ENCODE measurements around the gene ADGRG6. TPM values are rescaled to one million over a fixed set of nuclear protein-coding genes. Genes with fewer than 3 reads are reported as not detected.

Gene ADGRG6
- polyA plus RNA-seq, 2 donors, result 6.8 to 7.0 TPM

GRCh38 chr6:142326540-142326939 is 24.7 kb downstream of the ADGRG6 start:
- Histone ChIP-seq H3K4me3 (ENCODE audit: low read depth in 1 of 2, low read length in 2 of 2) (no peak overlapping the region), H3K4me1 (ENCODE audit: control insufficient read depth in 2 of 2, insufficient read depth in 2 of 2, low read length in 1 of 2) (no peaks in the 10 kb centered on the region), H3K36me3 (ENCODE audit: control insufficient read depth in 2 of 2, insufficient read depth in 2 of 2, low read length in 1 of 2) (no peaks in the 10 kb centered on the region), H3K27ac (ENCODE audit: low read depth in 2 of 2, low read length in 1 of 2) (no peak overlapping the region), H3K9me3 (ENCODE audit: control insufficient read depth in 2 of 2, insufficient read depth in 1 of 2, low read depth in 1 of 2, low read length in 1 of 2) (no peaks in the 10 kb centered on the region), H3K27me3 (ENCODE audit: control insufficient read depth in 1 of 2, insufficient read depth in 2 of 2, low read length in 2 of 2) (no peaks in the 10 kb centered on the region)
- WGBS, 2 donors, result 59 to 71% methylated on average over 1 of the region's 1 CpG

GRCh38 chr6:142328070-142328469 is 26.3 kb downstream of the ADGRG6 start:
- H3K4me1 ChIP-seq (ENCODE audit: control insufficient read depth in 2 of 2, insufficient read depth in 2 of 2, low read length in 1 of 2), result no peaks in the 10 kb centered on the region
- no peak overlapping the region for H3K27ac ChIP-seq (ENCODE audit: low read depth in 2 of 2, low read length in 1 of 2)
- H3K4me3 ChIP-seq (ENCODE audit: low read depth in 1 of 2, low read length in 2 of 2), result no peak overlapping the region
- no peaks in the 10 kb centered on the region for H3K9me3 ChIP-seq (ENCODE audit: control insufficient read depth in 2 of 2, insufficient read depth in 1 of 2, low read depth in 1 of 2, low read length in 1 of 2)
- H3K27me3 ChIP-seq (ENCODE audit: control insufficient read depth in 1 of 2, insufficient read depth in 2 of 2, low read length in 2 of 2), result no peaks in the 10 kb centered on the region
- WGBS, 2 donors, result 88 to 94% methylated on average over 2 of the region's 2 CpGs
- no peaks in the 10 kb centered on the region for H3K36me3 ChIP-seq (ENCODE audit: control insufficient read depth in 2 of 2, insufficient read depth in 2 of 2, low read length in 1 of 2)

- Histone ChIP-seq H3K9me3 (ENCODE audit: control insufficient read depth in 2 of 2, insufficient read depth in 1 of 2, low read depth in 1 of 2, low read length in 1 of 2) (no peaks in the 10 kb centered on the region), H3K27ac (ENCODE audit: low read depth in 2 of 2, low read length in 1 of 2) (no peak overlapping the region), H3K27me3 (ENCODE audit: control insufficient read depth in 1 of 2, insufficient read depth in 2 of 2, low read length in 2 of 2) (no peaks in the 10 kb centered on the region), H3K4me1 (ENCODE audit: control insufficient read depth in 2 of 2, insufficient read depth in 2 of 2, low read length in 1 of 2) (no peaks in the 10 kb centered on the region), H3K36me3 (ENCODE audit: control insufficient read depth in 2 of 2, insufficient read depth in 2 of 2, low read length in 1 of 2) (no peaks in the 10 kb centered on the region), H3K4me3 (ENCODE audit: low read depth in 1 of 2, low read length in 2 of 2) (no peak overlapping the region)
- 67 to 74% methylated on average over 3 of the region's 3 CpGs for WGBS, 2 donors
Measured at GRCh38 chr6:142329486-142330113, 27.8 kb downstream of the ADGRG6 start.

- Histone ChIP-seq H3K27ac (ENCODE audit: low read depth in 2 of 2, low read length in 1 of 2) (no peak overlapping the region), H3K9me3 (ENCODE audit: control insufficient read depth in 2 of 2, insufficient read depth in 1 of 2, low read depth in 1 of 2, low read length in 1 of 2) (no peaks in the 10 kb centered on the region), H3K4me1 (ENCODE audit: control insufficient read depth in 2 of 2, insufficient read depth in 2 of 2, low read length in 1 of 2) (no peaks in the 10 kb centered on the region), H3K27me3 (ENCODE audit: control insufficient read depth in 1 of 2, insufficient read depth in 2 of 2, low read length in 2 of 2) (no peaks in the 10 kb centered on the region), H3K4me3 (ENCODE audit: low read depth in 1 of 2, low read length in 2 of 2) (no peak overlapping the region), H3K36me3 (ENCODE audit: control insufficient read depth in 2 of 2, insufficient read depth in 2 of 2, low read length in 1 of 2) (no peaks in the 10 kb centered on the region)
- 54 to 58% methylated on average over 2 of the region's 2 CpGs for WGBS, 2 donors
Measured at GRCh38 chr6:142331075-142331551, 29.3 kb downstream of the ADGRG6 start.

DNA sequence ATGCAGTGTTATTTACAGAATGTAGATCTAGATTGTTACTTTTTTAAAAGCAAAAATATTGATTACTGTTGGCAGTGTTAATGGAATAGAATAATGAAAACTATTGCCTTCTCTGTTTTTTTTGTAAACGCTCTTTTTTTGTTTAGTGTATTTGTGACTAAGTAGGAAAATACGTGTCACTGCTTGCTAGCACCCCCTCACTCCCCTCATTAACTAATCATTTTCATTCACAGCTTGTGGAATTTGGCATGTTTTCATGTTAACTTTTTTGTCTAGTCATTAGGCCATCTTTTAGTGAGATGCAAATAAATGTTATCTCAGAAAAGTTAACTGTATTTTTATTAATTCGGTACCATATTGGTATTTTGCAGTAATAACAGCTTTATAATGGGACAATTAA is 29.8 kb downstream of the ADGRG6 start:
- 67 to 69% methylated on average over 3 of the region's 3 CpGs for WGBS, 2 donors
- Histone ChIP-seq H3K9me3 (ENCODE audit: control insufficient read depth in 2 of 2, insufficient read depth in 1 of 2, low read depth in 1 of 2, low read length in 1 of 2) (no peaks in the 10 kb centered on the region), H3K4me3 (ENCODE audit: low read depth in 1 of 2, low read length in 2 of 2) (no peak overlapping the region), H3K36me3 (ENCODE audit: control insufficient read depth in 2 of 2, insufficient read depth in 2 of 2, low read length in 1 of 2) (no peaks in the 10 kb centered on the region), H3K4me1 (ENCODE audit: control insufficient read depth in 2 of 2, insufficient read depth in 2 of 2, low read length in 1 of 2) (no peaks in the 10 kb centered on the region), H3K27ac (ENCODE audit: low read depth in 2 of 2, low read length in 1 of 2) (no peak overlapping the region), H3K27me3 (ENCODE audit: control insufficient read depth in 1 of 2, insufficient read depth in 2 of 2, low read length in 2 of 2) (no peaks in the 10 kb centered on the region)

DNA sequence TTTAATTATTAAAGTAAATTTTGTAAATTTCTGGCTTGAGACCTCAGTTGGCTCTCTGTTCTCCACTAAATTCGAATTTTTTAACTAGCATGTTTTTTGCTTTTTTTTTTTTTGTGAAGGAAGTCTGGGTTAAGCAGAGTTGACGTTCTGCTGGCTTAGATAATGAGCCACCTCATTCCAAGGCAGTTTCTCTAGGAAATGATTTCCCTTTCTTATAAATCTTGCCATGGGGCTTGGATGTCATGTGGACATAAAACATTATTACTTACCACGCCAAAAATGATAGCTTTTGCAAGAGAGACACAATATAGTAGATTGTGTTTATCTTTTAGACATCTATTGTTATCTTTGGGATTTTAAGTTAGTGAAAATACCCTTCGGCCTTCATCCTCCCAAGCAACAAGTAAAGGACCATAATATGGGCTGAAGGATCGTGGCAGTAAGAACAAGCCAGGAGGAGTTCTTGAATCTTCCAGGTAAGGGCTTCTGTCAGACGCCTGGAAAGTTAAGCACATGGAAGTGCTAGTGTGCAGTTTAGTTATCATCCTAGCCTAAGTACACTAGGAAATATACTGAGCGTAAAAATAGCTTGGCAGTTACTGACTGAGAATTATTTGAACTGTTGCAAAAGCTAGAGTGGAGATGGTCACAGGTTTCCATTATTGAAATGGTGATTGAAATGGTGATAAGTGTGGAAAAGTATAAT is 30.7 kb downstream of the ADGRG6 start:
- WGBS, 2 donors, result 79 to 80% methylated on average over 7 of the region's 7 CpGs
- H3K27ac ChIP-seq (ENCODE audit: low read depth in 2 of 2, low read length in 1 of 2), result no peak overlapping the region

DNA sequence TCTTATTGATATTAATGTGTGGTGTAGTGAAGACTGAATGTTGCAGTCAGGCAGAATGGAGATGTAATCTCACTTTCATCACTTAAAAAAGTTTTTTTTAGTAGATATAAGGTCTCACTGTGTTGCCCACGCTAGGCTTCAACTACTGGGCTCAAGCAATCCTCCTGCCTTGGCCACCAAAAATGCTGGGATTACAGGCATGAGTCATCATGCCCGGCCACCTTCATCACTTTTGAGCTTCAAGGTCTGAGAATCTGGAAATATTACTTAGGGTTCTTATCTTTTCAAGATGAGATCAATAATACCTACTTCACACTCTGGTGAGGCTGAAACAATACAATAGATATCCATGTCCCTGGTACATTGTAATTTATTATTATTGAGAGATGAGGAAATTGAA is 31.6 kb downstream of the ADGRG6 start:
- Histone ChIP-seq H3K4me1 (ENCODE audit: control insufficient read depth in 2 of 2, insufficient read depth in 2 of 2, low read length in 1 of 2) (no peaks in the 10 kb centered on the region), H3K9me3 (ENCODE audit: control insufficient read depth in 2 of 2, insufficient read depth in 1 of 2, low read depth in 1 of 2, low read length in 1 of 2) (no peaks in the 10 kb centered on the region), H3K4me3 (ENCODE audit: low read depth in 1 of 2, low read length in 2 of 2) (no peak overlapping the region), H3K27ac (ENCODE audit: low read depth in 2 of 2, low read length in 1 of 2) (no peak overlapping the region), H3K27me3 (ENCODE audit: control insufficient read depth in 1 of 2, insufficient read depth in 2 of 2, low read length in 2 of 2) (no peaks in the 10 kb centered on the region), H3K36me3 (ENCODE audit: control insufficient read depth in 2 of 2, insufficient read depth in 2 of 2, low read length in 1 of 2) (no peaks in the 10 kb centered on the region)
- 64 to 72% methylated on average over 2 of the region's 2 CpGs for WGBS, 2 donors

More for the DNA sequence above, 30.7 kb downstream of the ADGRG6 start:
- H3K27me3 ChIP-seq (ENCODE audit: control insufficient read depth in 1 of 2, insufficient read depth in 2 of 2, low read length in 2 of 2), result no peaks in the 10 kb centered on the region
- no peaks in the 10 kb centered on the region for H3K9me3 ChIP-seq (ENCODE audit: control insufficient read depth in 2 of 2, insufficient read depth in 1 of 2, low read depth in 1 of 2, low read length in 1 of 2)
- no peaks in the 10 kb centered on the region for H3K36me3 ChIP-seq (ENCODE audit: control insufficient read depth in 2 of 2, insufficient read depth in 2 of 2, low read length in 1 of 2)
- H3K4me3 ChIP-seq (ENCODE audit: low read depth in 1 of 2, low read length in 2 of 2), result no peak overlapping the region
- H3K4me1 ChIP-seq (ENCODE audit: control insufficient read depth in 2 of 2, insufficient read depth in 2 of 2, low read length in 1 of 2), result no peaks in the 10 kb centered on the region

GRCh38 chr6:142334294-142334693 is 32.5 kb downstream of the ADGRG6 start:
- Histone ChIP-seq H3K27ac (ENCODE audit: low read depth in 2 of 2, low read length in 1 of 2) (no peak overlapping the region), H3K27me3 (ENCODE audit: control insufficient read depth in 1 of 2, insufficient read depth in 2 of 2, low read length in 2 of 2) (no peaks in the 10 kb centered on the region), H3K4me3 (ENCODE audit: low read depth in 1 of 2, low read length in 2 of 2) (no peak overlapping the region), H3K4me1 (ENCODE audit: control insufficient read depth in 2 of 2, insufficient read depth in 2 of 2, low read length in 1 of 2) (no peaks in the 10 kb centered on the region), H3K36me3 (ENCODE audit: control insufficient read depth in 2 of 2, insufficient read depth in 2 of 2, low read length in 1 of 2) (no peaks in the 10 kb centered on the region), H3K9me3 (ENCODE audit: control insufficient read depth in 2 of 2, insufficient read depth in 1 of 2, low read depth in 1 of 2, low read length in 1 of 2) (no peaks in the 10 kb centered on the region)
- WGBS, 2 donors, result 67 to 78% methylated on average over 2 of the region's 2 CpGs

DNA sequence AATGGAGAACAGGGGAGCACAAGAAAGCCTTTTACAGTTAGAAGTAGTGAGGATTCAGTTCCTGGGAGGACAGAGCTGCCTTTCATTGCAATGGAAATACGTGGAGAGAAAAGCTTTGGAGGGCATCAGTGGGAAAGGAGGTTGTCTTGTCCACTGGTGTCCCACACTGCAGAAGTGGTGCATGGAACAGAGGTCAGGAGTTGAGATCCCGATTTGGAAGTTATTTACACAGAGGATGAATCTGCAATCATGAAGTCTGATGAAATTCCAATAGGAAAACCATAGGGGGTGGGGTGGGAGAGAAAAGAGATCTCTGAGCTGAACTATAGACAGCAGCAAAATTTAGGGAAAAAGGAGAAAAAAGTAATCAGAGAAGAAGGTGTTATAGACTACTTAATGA is 33.6 kb downstream of the ADGRG6 start:
- no peaks in the 10 kb centered on the region for H3K36me3 ChIP-seq (ENCODE audit: control insufficient read depth in 2 of 2, insufficient read depth in 2 of 2, low read length in 1 of 2)
- no peak overlapping the region for H3K4me3 ChIP-seq (ENCODE audit: low read depth in 1 of 2, low read length in 2 of 2)
- no peak overlapping the region for H3K27ac ChIP-seq (ENCODE audit: low read depth in 2 of 2, low read length in 1 of 2)
- H3K9me3 ChIP-seq (ENCODE audit: control insufficient read depth in 2 of 2, insufficient read depth in 1 of 2, low read depth in 1 of 2, low read length in 1 of 2), result no peaks in the 10 kb centered on the region
- 70 to 82% methylated on average over 2 of the region's 2 CpGs for WGBS, 2 donors
- H3K27me3 ChIP-seq (ENCODE audit: control insufficient read depth in 1 of 2, insufficient read depth in 2 of 2, low read length in 2 of 2), result no peaks in the 10 kb centered on the region
- no peaks in the 10 kb centered on the region for H3K4me1 ChIP-seq (ENCODE audit: control insufficient read depth in 2 of 2, insufficient read depth in 2 of 2, low read length in 1 of 2)

DNA sequence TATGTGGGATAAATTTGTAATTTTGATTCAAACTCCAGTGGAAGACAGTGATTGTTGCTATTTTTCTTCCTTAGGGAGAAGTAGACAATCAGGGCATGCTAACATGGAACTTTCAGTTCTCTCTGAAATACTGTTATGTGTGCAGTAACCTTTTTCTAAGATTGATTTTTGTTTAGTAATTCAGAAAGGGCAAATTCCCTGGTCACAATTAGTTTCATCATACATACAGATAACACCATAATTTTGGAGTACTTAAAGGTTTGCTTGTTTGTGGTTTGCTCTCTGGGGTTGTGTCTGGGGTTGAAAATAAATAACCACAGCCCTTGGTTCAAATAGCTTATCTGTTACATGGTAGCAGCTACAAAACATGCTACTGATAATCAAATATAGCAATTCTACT is 34.4 kb downstream of the ADGRG6 start:
- Histone ChIP-seq H3K36me3 (ENCODE audit: control insufficient read depth in 2 of 2, insufficient read depth in 2 of 2, low read length in 1 of 2) (no peaks in the 10 kb centered on the region), H3K27me3 (ENCODE audit: control insufficient read depth in 1 of 2, insufficient read depth in 2 of 2, low read length in 2 of 2) (no peaks in the 10 kb centered on the region), H3K27ac (ENCODE audit: low read depth in 2 of 2, low read length in 1 of 2) (no peak overlapping the region), H3K9me3 (ENCODE audit: control insufficient read depth in 2 of 2, insufficient read depth in 1 of 2, low read depth in 1 of 2, low read length in 1 of 2) (no peaks in the 10 kb centered on the region), H3K4me3 (ENCODE audit: low read depth in 1 of 2, low read length in 2 of 2) (no peak overlapping the region), H3K4me1 (ENCODE audit: control insufficient read depth in 2 of 2, insufficient read depth in 2 of 2, low read length in 1 of 2) (no peaks in the 10 kb centered on the region)

All from esophagus (tissue), 2 donors.